Non-pigmented ciliary epithelial cell (primary cell): ENCODE data around the gene SST.

Experiments used
- DNase-seq: peaks from one replicate; pipeline ENCODE4 v3.0.0-alpha.2; 2010; ENCODE audit warnings: low read depth

The SST gene

GRCh38 chr3:187669675-187670504, at the start of gene SST:
TSS of gene SST (minus strand) at chr3:187670394. CDS start at chr3:187670291, 103 bp downstream.
- no peak for DNase-seq

- DNase-seq, result no peak
These were observed 49.6 kb upstream of the SST start for GRCh38 chr3:187719628-187720336.

GRCh38 chr3:187718802-187719201, 48.6 kb upstream of the SST start:
- no peak for DNase-seq

DNA sequence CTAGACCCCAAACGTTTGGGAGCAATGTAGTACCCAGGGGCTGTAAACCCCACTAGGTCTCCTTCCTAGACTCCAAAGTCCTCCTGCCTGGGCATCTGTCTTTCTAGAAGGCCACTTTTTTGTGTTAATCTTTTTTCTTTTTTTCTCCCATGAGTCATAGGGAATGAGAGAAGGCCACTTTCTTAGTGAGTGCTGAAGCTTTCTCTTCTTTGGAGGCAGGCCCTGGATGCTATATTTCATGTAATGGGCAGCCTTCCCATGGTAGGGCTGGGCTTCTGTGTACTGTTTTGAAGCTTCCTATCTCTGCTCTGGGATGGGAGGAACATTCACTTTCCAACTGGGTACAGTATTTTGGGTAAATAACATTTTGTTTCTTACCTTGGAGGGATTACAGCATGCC, 47.4 kb upstream of the SST start:
- no peak for DNase-seq

DNA sequence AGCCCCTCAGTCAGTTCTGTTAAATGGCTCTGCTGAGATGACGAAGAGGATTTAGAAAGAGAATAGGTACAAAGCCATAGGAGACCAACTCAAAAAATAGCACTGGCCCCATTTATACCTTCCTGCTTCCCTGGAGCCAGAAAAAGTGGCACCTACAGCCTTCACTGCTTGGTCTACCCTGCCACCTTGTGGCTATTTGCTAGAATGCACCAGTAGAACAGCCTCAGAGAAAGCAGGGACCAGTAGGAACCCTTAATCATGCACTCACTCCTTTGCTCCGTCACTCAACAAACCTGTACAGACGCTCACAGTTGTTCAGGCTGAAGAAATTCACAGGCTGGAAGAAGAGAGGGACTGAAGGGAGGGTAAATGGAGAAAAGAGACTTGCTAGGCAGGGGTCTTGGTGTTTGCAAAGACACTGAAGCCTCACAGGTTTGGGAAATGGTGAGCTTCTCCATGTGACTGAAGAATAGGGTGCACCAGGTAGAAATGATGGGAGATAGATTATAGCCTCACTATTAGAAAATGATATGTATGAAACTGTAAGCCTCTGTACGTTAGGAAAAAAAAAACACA, 44.3 kb upstream of the SST start:
- no peak for DNase-seq

DNA sequence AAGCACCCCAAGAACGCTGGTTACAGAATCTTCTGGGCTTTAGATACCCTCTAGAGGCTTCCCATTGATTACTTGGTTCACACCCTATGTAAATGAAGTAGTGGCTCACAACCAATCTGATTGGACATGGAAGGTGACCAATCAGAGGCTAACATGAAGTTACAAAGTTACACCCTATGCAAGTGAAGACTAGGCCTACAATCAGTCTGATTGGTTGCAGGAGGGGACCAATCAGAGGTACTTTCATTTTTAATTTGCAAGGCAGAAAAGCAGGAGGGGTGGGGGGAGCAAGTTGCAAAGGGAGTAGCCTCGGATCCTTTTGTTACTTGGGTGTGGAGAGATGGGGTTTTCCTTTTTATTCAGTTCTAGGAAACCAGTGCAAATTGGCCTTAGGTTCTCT, 43.3 kb upstream of the SST start:
- DNase-seq, result no peak

DNA sequence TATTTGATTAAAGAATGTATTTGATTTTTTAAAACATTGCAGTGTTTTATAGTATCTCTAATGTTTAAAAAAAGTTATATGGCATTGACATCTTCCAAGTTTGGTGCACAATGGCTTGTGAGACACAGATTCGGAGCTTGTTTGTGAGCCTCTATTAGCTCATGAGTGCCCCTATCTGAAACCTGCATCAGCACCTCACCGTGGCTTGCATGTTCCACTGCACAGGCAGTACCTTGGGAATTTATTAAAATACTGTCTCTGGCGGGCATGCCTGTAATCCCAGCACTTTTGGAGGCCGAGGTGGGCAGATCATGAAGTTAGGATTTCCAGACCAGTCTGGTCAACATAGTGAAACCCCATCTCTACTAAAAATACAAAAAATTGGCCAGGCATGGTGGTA, 39.0 kb upstream of the SST start:
- DNase-seq, result no peak

DNA sequence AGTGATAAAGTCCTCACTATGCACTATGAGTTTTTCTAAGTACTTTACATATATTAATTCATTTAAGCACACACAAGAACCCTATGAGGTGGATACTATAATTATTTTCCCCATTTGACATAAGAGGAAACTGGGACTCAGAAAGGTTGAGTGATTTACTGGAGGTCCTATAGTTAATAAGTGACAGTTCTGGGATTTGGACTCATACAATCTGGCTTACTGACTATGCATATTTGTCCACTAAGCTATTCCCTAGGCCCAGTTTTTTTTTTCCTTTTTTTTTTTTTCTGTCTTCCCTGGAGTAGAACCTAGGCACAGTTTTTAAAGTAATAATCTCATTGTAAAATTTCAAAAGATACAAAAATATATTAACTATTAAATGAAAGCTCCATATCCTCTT, 38.5 kb upstream of the SST start:
- DNase-seq, result no peak

- no peak for DNase-seq
These were observed 36.8 kb upstream of the SST start for GRCh38 chr3:187706971-187707370.

- DNase-seq, result no peak
These were observed 35.0 kb upstream of the SST start for GRCh38 chr3:187705164-187705563.

DNA sequence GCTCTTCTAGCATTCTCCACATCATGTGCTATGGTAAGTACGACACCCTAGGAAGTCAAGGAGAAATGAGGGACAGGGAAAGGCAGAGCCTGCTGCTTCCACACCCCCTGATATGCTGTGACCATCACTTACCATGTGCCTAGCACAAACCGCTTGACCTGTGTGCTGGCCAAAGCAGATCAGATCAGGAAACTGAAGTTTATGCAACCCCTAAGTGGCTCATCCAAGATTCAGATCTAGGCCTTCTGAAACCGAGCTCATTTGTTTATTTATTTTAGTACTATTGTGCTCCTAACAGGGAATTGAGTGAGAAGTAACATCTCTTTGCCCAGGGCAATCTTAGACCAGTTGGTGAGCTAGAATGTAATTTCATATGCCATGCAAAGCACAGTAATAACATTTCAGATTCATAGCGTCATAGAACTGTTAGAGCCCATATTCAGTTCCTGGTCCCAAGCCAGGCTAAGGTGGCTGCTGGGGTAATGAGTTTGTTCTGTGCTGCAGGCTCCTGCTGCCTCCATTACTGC, 32.4 kb upstream of the SST start, which contains the start of gene RTP2:
Gene RTP2 (minus strand): TSS at position 51 of the 527 bp plus-strand sequence. CDS start 429 bp downstream, outside the sequence.
- DNase-seq, result no peak

DNA sequence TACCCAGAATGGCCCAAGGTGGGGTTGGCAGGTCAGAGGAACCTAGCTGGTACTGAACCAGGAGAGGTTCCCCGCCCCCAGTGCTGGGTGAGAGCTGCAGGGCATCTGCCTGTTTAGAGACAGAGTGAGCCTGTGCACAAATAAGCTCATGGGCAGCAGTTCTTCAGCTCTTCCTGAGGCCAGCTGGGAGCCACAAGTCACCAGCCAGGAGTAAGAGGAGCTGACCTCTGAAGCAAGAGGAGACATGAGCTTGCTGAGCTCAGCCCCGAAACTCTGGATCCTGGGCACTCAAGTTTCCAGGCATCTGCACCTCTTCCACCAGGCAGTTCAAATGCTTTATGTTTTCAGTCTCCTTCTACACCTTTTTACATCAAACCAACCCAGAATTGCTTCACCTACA, 30.1 kb upstream of the SST start:
- no peak for DNase-seq

- no peak for DNase-seq
These were observed 28.6 kb upstream of the SST start for GRCh38 chr3:187698499-187699399.

GRCh38 chr3:187696021-187696420, 25.8 kb upstream of the SST start:
- no peak for DNase-seq

DNA sequence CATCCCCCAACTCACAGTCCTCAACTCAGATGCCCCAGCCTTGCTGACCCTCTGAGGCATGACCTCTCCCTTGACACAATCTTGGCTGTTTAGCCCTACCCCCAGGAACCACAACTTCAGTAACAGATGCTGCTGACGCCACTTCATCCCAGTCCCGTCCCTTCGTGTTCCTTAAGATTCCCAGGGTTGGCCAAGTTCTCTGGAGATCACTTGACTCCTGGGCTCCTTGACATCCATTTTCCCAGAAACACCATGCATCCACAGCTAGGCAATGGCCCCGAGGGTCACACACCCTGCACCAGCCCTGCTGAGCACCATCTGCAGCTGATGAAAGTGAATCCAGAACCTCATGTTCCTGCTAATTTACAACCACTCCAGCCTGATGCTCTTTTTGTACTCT, 25.3 kb upstream of the SST start:
- no peak for DNase-seq

GRCh38 chr3:187694801-187695200, 24.6 kb upstream of the SST start:
- DNase-seq, result peak; percentile 36

DNA sequence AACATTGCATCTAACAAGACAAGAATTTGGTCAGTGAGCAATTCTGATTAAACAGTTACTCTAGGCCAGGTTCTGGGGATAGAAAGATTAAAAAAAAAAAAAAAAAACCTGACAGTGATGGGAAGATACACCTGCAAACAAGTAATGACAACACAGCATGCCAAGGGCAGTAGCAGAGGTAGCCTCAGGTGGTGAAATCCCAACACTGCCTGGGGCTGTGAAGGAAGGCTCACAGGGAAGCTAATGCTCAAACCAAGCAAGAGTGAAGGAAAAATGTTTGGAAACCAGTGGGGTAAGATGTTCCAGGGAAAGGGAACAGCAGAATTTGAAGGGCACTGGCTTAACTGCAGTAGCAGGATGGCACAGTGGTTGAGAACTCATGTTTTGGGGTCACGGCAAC, 23.2 kb upstream of the SST start:
- no peak for DNase-seq

DNA sequence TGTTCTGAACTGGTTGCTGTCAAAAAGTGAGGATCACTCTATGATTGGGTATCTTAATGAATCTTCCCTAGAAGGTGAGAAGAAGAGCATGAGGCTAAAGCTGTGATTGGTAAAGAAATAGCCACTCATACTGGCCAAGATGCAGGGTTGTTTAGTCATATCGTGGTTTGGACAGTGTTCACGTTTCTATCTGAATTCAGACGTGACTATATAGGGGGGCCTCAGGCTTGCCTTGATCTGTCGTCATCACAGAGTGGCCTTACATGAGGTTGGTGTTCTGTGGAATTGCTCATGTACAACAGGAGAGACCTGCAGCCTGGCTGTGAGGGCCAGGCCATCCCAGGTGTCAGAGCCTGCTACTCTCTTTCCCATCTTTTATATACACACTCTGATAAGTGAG, 19.8 kb upstream of the SST start:
- no peak for DNase-seq

GRCh38 chr3:187686621-187687273, 16.6 kb upstream of the SST start:
- DNase-seq, result no peak

DNA sequence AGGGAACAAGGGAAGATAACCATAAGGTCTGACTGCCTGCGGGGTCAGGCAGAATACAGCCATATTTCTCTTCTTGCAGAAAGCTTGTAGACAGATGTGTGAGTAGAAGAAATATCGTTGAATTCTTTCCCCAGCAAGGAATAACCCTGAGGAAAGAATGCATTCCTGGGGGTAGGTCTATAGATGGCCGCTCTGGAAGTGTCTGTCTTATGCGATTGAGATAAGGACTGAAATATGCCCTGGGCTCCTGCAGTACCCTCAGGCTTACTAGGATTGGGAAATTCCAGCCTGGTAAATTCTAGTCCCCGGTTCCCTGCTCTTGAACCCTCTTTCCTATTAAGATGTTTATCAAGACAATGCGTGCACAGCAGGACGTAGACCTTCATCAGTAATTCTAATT, 15.8 kb upstream of the SST start:
- no peak for DNase-seq

DNA sequence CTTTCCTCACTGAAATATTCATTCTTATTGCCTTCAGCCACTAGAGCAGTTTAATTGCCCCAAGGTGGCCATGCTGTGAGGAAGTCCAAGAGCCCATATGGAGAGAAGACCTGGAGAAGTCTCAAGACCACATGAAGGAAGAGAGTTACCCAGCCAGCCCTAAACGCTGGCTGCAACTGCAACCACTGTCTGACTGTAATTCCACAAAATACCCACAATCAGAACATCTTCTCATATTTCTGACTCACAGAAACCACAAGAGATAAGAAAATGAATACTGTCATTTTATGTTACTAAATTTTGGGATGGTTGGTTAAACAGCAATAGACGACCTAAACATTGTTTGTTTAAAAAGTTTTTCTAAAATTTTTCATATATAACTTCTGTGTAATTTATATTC, 14.7 kb upstream of the SST start:
- peak; percentile 48 for DNase-seq
